ENCODE data around the gene NT5C2. TPM values are rescaled to one million over a fixed set of nuclear protein-coding genes. Genes with fewer than 3 reads are reported as not detected.

The NT5C2 gene
- total and polyA plus RNA-seq, 2 of the 8 experiments (the other 6 are each of a cell fraction or from before 2014, with no cell fraction given), result 35.2 to 106 TPM

DNA sequence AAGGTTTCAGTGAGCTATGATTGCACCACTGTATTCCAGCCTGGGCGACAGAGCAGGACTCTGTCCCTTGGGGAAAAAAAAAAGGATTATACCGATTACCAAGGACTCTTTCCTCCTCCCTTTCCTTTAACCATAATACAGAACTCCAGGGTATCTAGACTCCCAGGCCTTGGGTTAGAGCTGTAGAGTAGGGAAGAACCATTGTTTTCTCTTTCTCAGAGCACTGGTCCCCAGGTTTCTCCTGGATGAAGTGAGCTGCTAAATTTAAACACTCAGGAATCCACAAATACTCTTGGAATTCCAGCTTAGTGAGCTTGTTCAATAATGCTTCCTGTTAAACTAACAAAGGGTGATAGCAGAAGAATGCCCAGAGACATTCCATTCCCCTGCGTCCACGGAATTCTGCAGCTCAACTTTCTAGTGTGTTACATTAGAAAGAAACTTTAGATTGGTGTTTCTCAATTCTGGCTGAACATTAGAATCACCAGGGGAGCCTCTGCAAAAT lies 38.0 kb upstream of the NT5C2 start (continued):
- TF ChIP-seq, protein P1, sequence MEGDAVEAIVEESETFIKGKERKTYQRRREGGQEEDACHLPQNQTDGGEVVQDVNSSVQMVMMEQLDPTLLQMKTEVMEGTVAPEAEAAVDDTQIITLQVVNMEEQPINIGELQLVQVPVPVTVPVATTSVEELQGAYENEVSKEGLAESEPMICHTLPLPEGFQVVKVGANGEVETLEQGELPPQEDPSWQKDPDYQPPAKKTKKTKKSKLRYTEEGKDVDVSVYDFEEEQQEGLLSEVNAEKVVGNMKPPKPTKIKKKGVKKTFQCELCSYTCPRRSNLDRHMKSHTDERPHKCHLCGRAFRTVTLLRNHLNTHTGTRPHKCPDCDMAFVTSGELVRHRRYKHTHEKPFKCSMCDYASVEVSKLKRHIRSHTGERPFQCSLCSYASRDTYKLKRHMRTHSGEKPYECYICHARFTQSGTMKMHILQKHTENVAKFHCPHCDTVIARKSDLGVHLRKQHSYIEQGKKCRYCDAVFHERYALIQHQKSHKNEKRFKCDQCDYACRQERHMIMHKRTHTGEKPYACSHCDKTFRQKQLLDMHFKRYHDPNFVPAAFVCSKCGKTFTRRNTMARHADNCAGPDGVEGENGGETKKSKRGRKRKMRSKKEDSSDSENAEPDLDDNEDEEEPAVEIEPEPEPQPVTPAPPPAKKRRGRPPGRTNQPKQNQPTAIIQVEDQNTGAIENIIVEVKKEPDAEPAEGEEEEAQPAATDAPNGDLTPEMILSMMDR (IDR thresholded peaks at IDR 0.05; ENCODE audit: control extremely low read depth in 1 of 3, insufficient read depth in 1 of 3, low read depth in 1 of 3, low read length in 3 of 3), result no peak
- TF ChIP-seq KDM5A (IDR thresholded peaks at IDR 0.05; ENCODE audit: low read length) (no peak), POU5F1 (IDR thresholded peaks at IDR 0.05; ENCODE audit: low read depth, low read length) (no peak)
